GM12891 (cell line): ENCODE data around the gene PTPN3.

Source experiments
- DNase-seq: peaks from one replicate; pipeline ENCODE4 v3.0.0; 2011; ENCODE audit warnings: low spot score; ENCODE audit not compliant: insufficient read length
- FAIRE-seq: peaks from 2 replicates; lab custom pipeline; 2011; peaks lifted over from hg19 to GRCh38; lab: Jason Lieb, UNC
- PAX5 ChIP-seq: IDR thresholded peaks from 2 replicates; pipeline ENCODE4 v1.6.1; 2011; ENCODE audit warnings: low read length, moderate library complexity, mild to moderate bottlenecking; ENCODE audit not compliant: insufficient read depth, severe bottlenecking
- POLR2A ChIP-seq: IDR thresholded peaks from 2 replicates; pipeline ENCODE4 v1.6.1; 2011; ENCODE audit warnings: low read depth, low read length, control low read depth
- POLR2AphosphoS5 ChIP-seq: IDR thresholded peaks from 2 replicates; pipeline ENCODE4 v1.6.1; 2011; ENCODE audit warnings: low read depth, low read length, control low read depth
- POU2F2 ChIP-seq: IDR thresholded peaks from 2 replicates; pipeline ENCODE4 v1.6.1; 2011; ENCODE audit warnings: low read depth, mild to moderate bottlenecking, control low read depth, low read length, moderate library complexity
- SPI1 ChIP-seq: IDR thresholded peaks from 2 replicates; pipeline ENCODE4 v1.6.1; 2011; ENCODE audit warnings: low read depth, low read length, control low read depth
- TAF1 ChIP-seq: IDR thresholded peaks from 2 replicates; pipeline ENCODE4 v1.6.1; 2011; ENCODE audit warnings: low read depth, low read length, control low read depth

PTPN3 gene

DNA sequence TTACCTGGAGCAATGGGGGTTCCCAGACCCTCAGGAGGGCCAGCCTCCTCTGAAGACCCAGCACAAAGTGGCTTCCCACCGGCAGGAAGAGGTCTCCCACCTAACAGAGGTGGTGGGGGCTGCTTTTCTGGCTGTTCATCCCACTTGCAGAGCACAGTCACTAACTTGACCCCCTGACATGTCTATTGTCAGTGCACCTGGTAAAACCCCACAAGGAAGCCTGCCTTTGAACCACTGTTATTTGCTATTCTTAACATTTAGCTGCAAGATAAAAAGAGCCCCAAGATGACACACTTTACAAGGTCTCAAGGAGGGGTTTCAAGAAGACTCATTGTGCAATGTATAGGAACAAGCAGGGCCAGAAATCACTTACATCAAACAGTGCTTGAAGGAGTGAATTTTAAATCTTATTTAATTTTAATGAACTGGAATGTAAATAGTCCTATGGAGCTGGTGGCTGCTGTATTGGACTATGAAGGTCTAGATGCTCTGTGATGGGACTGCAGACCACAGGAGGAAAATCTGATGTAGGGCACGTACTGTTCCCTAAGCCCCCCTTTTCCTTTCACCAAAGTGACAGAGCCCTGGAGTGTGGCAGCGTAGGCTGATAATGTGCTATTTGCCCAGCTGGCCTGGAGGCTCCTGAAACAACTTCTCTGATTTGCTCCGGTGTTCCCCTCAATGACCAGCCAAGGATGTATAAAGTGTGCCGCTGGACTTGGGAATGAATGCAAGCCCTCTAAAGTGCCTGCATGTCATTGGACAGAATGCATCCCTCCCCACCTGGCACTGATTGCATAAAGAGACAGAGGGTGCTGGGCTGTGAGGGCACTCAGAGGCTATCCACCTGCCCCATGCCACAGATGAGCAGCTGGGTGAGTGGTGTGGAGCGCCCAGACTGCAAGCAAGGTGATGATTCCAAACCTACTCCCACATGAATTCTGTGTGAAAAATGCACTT is 80.2 kb downstream of the PTPN3 start:
- no peak for TF ChIP-seq TAF1
- TF ChIP-seq POLR2AphosphoS5 = no peak
- TF ChIP-seq POU2F2 = no peak
- TF ChIP-seq SPI1 = no peak
- DNase-seq (no peak), FAIRE-seq (peak; percentile 73)

DNA sequence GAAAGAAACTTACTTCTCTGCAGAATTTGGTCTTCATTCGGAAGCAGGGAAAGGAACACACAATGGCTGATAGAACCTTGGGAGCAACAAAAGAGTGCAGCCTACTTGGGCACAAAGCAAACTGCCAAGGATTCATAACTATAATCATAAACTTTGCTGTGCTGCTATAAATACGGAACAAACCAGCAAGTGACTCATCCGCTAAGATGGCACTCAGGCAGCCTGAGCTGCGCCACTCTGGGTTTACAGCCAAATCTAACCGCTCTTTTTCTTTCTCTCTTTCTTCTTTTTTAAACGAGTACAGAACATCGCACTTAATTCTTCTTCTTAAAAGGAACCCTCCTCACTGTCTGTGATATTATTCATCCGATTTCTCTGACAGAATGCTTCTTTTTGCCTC is 81.1 kb downstream of the PTPN3 start:
- TF ChIP-seq POLR2A = no peak
- no peak for TF ChIP-seq POLR2AphosphoS5
- no peak for TF ChIP-seq SPI1
- TF ChIP-seq TAF1 = no peak
- no peak for TF ChIP-seq POU2F2
- no peak for TF ChIP-seq PAX5
- no peak for DNase-seq
- FAIRE-seq = peak; percentile 72

- no peak for FAIRE-seq
- DNase-seq = no peak
- TF ChIP-seq POU2F2 = no peak
- TF ChIP-seq TAF1 = peak; percentile 52
- no peak for TF ChIP-seq SPI1
- 0 out of 2 replicates have a peak, but pooled peaks have one; percentile 51 for TF ChIP-seq POLR2A
- TF ChIP-seq POLR2AphosphoS5 = no peak
- no peak for TF ChIP-seq PAX5
Observed at GRCh38 chr9:109416135-109416706, 81.9 kb downstream of the PTPN3 start.

GRCh38 chr9:109414125-109414785 is 83.9 kb downstream of the PTPN3 start:
- FAIRE-seq = peak; percentile 62
- DNase-seq = no peak
- no peak for TF ChIP-seq POLR2AphosphoS5
- no peak for TF ChIP-seq POU2F2
- no peak for TF ChIP-seq SPI1
- no peak for TF ChIP-seq PAX5
- no peak for TF ChIP-seq TAF1
- no peak for TF ChIP-seq POLR2A

DNA sequence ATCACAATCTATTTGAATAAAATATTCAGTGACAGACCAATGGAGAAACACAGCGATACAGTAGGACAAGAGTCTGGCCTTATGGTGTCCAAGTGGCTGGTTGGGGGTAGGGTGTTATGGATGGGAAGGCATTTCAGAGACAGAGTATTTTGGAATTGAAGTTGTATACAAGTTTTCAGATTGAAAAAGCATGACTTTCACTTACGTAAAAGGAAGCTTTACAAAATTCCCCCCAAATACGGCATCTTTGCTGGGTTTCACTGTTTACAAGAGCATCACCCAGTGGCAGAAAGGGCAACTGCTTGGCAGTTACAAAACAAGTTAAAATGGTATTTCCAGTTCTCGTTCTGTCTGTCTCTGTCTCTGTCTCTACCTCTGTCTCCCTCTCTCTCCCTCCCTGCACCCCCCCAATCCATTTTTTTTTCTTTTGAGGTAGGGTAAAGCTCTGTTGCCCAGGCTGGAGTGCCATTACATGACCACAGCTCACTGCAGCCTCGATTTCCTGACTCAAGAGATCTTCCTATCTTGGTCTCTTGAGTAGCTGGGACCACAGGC is 86.2 kb downstream of the PTPN3 start:
- DNase-seq (no peak), FAIRE-seq (peak; percentile 9)
- peak; percentile 37; the same call in 1 of the 2 replicates for TF ChIP-seq SPI1
- TF ChIP-seq PAX5 = no peak
- peak; percentile 63; the same call in 1 of the 2 replicates for TF ChIP-seq POU2F2

- peak; percentile 58 for FAIRE-seq
Observed at GRCh38 chr9:109411069-109411761, 86.9 kb downstream of the PTPN3 start.

GRCh38 chr9:109409773-109410397 is 88.2 kb downstream of the PTPN3 start:
- no peak for FAIRE-seq
- no peak for DNase-seq
- TF ChIP-seq PAX5 = no peak
- no peak for TF ChIP-seq TAF1
- TF ChIP-seq POU2F2 = no peak
- TF ChIP-seq SPI1 = no peak
- no peak for TF ChIP-seq POLR2A
- no peak for TF ChIP-seq POLR2AphosphoS5

More at GRCh38 chr9:109411069-109411761, 86.9 kb downstream of the PTPN3 start:
- DNase-seq = no peak
- TF ChIP-seq POLR2A (no peak), SPI1 (peak; percentile 84), TAF1 (0 out of 2 replicates have a peak, but pooled peaks have one; percentile 30)

DNA sequence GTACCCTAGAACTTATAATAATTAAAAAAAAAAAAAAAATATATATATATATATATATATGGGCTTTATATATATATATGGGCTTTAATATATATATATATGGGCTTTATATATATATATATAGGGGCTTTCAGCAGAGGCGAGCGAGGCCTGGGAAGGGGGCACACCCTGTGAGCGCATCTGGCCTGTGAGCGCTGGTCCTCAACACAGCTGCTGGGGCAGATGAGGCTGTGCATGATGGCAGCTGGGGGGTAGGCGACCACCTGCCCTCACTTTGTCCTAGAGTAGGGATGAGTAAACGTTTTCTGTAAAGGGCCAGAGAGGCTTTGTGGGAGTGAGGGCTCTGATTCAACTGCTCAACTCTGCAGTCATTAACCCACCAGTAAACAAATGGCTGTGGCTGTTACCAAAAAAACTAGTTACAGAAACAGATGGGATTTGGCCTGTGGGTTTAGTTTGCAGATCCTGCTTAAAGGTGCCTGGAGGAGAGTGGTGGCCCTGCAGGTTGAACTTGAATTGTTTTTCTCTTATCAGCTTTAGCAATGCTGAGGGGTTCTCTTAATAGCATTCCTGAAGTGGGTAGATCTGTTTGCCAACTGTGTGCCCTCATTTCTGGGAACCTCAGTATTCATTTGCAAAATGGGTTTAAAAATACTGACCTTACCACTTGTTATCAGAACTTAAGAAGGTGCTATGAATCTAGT is 89.2 kb downstream of the PTPN3 start:
- TF ChIP-seq PAX5 (no peak), POU2F2 (no peak), POLR2A (no peak), SPI1 (no peak), TAF1 (no peak), POLR2AphosphoS5 (no peak)
- DNase-seq = no peak
- no peak for FAIRE-seq
